K562 treated with DMSO at 1 percent for 12 hours (cell line): ENCODE measurements around the gene VPS33A. TPM values are rescaled to one million over a fixed set of nuclear protein-coding genes. Genes with fewer than 3 reads are reported as not detected.

ENCODE experiments used
- total RNA-seq: library from RNA; unstranded; fragments of 300-600 nt; gene quantifications from 2 replicates; pipeline ENCODE4 v1.2.3, GENCODE V29; 2022; ENCODE audit not compliant: insufficient read depth

VPS33A gene
- 12.9 and 27.0 TPM in 2 replicates for total RNA-seq

GRCh38 chr12:122266230-122266901 is at the start of gene VPS33A:
Gene VPS33A (minus strand): TSS chr12:122266494. CDS start chr12:122266408, 86 bp downstream.

GRCh38 chr12:122225683-122226365 is 40.5 kb downstream of the VPS33A start, which contains the start of gene DIABLO:
Gene DIABLO (minus strand): TSS chr12:122226052. CDS start chr12:122226014, 38 bp downstream.

GRCh38 chr12:122203301-122204166 is 62.8 kb downstream of the VPS33A start, which contains the start of gene B3GNT4:
Gene B3GNT4 (plus strand): TSS chr12:122203709. CDS start chr12:122204619, 910 bp downstream.

GRCh38 chr12:122182887-122183587 is 83.3 kb downstream of the VPS33A start, which contains the start of gene LRRC43:
Gene LRRC43 (plus strand): TSS chr12:122183123. CDS start chr12:122183145, 22 bp downstream.

Other genes with a start within 250 kb of the VPS33A start
- 8.0 and 22.2 TPM in 2 replicates for gene BCL7A, start 244.6 kb downstream of the VPS33A start, total RNA-seq
- 12.7 and 43.3 TPM in 2 replicates for gene MLXIP, start 187.7 kb downstream of the VPS33A start, total RNA-seq
- not detected in 2 replicates for gene IL31, start 92.3 kb downstream of the VPS33A start, total RNA-seq
- not detected in 2 replicates for gene LRRC43, start 83.4 kb downstream of the VPS33A start, total RNA-seq
- gene B3GNT4, start 62.8 kb downstream of the VPS33A start, total RNA-seq: 1.0 and 3.8 TPM in 2 replicates
- gene DIABLO, start 40.4 kb downstream of the VPS33A start, total RNA-seq: 64.7 and 79.1 TPM in 2 replicates
- 15.0 and 46.8 TPM in 2 replicates for gene CLIP1, start 156.2 kb upstream of the VPS33A start, total RNA-seq
- 17.5 and 33.2 TPM in 2 replicates for gene ZCCHC8, start 234.4 kb upstream of the VPS33A start, total RNA-seq